ENCODE data around the gene C1orf87.

Gene C1orf87

GRCh38 chr1:60059468-60059867, 14.1 kb downstream of the C1orf87 start:
- DNase-seq (ENCODE audit: low spot score), result no peak

GRCh38 chr1:60055336-60055735, 18.2 kb downstream of the C1orf87 start:
- no peak for DNase-seq (ENCODE audit: low spot score)

DNA sequence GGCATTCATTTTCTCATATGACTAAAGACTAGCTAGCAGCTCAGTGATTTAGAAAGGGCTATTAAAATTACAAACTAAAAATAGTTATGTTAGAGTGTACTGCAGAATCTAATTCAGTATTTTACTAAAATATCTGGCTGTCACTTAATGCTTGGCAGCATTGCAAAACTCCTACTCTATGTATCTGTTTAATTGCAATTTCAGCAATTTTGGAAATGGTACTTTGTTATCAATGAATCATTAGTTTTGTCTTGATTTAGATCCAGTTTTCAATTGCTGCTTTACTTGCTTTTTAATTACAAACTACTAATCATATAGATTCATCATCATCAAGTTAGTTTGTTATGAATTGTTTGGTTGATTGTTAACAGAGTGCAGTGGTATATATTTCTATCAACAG, 19.2 kb downstream of the C1orf87 start:
- DNase-seq (ENCODE audit: low spot score), result no peak

- no peak for DNase-seq (ENCODE audit: low spot score)
Measured at GRCh38 chr1:60052601-60053000, 21.0 kb downstream of the C1orf87 start.

DNA sequence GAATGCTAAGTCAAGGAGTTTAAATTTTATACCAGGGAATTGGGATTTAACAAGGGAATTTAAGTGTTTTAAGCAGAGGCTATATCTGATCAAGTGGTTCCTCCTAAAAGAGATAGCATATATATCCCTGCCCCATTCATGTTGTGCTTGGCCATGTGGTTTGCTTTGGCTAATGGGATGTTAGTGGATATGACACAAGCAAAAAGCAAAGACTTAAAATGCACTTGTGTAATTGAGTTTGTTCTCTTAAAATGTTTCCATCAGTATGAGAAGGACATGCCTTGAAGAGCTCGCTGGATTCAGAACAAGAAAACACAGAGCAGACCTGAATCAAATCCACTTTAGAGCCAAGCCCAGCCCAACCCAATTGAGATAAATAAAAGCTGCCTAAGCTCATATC, 22.4 kb downstream of the C1orf87 start:
- no peak for DNase-seq (ENCODE audit: low spot score)

- no peak for DNase-seq (ENCODE audit: low spot score)
Measured at GRCh38 chr1:60049188-60049587, 24.4 kb downstream of the C1orf87 start.

GRCh38 chr1:60044881-60045280, 28.7 kb downstream of the C1orf87 start:
- no peak for DNase-seq (ENCODE audit: low spot score)

GRCh38 chr1:60041783-60042182, 31.8 kb downstream of the C1orf87 start:
- no peak for DNase-seq (ENCODE audit: low spot score)

- DNase-seq (ENCODE audit: low spot score), result no peak
Measured at GRCh38 chr1:60037669-60038068, 35.9 kb downstream of the C1orf87 start.

- peak; percentile 35 for DNase-seq (ENCODE audit: low spot score)
Measured at GRCh38 chr1:60036856-60037460, 36.6 kb downstream of the C1orf87 start.

DNA sequence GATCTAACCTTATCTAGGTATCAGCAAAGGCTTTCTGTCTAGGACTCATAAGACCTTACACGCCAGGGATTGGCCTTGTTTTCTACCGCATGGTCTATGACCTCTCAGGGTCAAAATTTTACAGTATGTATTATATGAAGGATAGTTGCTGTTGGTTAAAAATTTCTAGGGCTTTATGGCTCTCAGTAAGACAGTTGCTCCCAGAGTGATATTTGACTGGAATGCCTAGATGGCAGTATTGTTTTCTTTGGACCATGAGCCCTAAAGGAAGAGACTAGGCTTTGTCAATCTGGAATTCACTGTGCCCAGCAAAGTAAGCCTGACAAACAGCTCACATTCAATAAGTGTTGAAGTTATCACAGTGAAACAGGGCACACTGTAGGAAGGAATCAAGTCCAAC, 37.6 kb downstream of the C1orf87 start:
- DNase-seq (ENCODE audit: low spot score), result no peak

DNA sequence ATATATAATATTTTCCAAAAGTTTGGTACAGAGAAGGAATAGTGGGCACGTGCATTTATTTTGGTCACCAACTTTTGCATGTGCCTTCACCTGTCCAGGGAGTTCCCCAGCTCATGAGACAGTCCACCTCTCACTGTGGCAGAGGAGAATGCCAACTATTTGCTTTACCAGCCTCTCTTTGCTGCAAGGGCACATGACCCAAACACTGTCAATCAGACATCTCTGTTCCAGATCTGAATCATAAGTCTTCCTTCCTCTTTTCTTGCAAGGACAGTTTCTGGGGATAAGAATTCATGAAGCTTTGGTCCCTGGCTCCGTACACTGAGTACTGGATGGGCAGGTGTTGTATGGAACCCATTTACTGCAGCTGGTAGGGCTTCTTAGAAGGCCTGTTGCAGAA, 38.6 kb downstream of the C1orf87 start:
- DNase-seq (ENCODE audit: low spot score), result no peak

DNA sequence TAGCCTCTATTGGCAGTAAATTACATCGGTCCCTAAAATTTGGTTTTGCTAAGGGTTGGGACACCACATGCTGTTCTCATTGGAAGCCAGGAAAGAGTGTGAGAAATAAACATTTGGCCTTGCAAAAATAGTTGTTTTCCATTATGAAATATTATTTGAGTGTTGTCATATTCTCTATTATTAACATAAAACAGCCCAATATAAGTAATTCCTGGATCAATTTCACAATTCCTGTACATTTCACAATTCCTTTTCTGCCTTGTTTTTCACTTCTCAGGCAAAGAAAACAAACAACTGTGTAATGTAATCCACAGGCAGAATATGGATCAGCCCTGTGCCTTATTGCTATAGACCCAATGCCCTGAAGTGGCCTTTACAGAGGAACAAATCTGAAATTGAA, 40.5 kb downstream of the C1orf87 start:
- DNase-seq (ENCODE audit: low spot score), result no peak

- DNase-seq (ENCODE audit: low spot score), result no peak
Measured at GRCh38 chr1:60031146-60031545, 42.4 kb downstream of the C1orf87 start.

GRCh38 chr1:60025552-60025951, 48.0 kb downstream of the C1orf87 start:
- DNase-seq (ENCODE audit: low spot score), result no peak

DNA sequence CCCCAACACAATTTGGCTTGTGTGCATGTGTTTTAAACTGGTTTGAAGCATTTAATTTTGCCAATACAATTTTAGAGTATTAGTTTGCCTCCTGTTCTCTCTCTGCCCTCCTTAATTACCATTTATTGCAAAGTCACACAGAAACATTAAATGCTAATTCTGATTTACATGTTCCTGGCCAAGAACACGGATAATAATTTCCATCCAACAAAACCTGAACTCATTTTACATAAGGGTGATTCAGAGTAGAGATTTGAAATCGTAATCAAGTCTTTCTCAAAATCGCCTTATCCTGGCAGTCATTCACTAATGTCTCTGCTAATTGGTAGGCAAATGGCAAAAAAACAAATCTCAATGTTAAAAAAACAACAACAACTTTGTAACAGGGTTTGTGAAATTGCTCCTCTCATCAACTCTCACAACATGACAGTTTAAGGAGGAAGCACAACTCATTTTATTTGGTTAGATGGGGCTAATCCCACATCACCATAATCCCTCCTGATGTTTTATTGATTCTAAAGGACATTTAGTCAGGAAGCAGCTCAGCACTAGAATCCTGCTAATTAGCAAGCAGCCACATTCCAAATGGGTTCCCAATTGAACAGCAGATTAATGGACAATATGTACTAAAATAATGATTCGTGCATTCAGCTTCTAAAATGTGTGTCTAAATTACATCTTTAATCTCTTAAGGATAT, 55.9 kb downstream of the C1orf87 start:
- DNase-seq (ENCODE audit: low spot score), result no peak

GRCh38 chr1:60010690-60011089, 62.9 kb downstream of the C1orf87 start:
- no peak for DNase-seq (ENCODE audit: low spot score)

DNA sequence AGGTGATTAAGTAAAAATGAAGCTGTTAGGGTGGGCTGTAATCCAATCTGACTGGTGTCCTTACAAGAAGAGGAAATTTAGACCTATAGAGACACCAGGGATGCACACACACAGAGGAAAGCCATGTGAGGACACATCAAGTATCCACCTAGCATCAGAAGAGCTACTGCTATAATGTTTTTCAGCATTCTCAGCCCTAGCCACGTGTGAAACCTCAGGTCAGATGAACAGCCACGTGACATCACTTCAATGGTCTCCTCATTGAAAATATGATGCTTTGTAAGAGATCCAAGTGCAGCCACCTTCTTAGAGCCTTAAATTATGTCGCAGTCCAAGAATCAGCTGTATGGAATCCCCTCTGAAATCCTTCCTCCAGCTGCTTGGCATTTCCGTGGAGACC, 65.1 kb downstream of the C1orf87 start:
- DNase-seq (ENCODE audit: low spot score), result no peak

GRCh38 chr1:60000625-60001024, 72.9 kb downstream of the C1orf87 start:
- DNase-seq (ENCODE audit: low spot score), result no peak

GRCh38 chr1:59999746-60000145, 73.8 kb downstream of the C1orf87 start:
- DNase-seq (ENCODE audit: low spot score), result no peak

DNA sequence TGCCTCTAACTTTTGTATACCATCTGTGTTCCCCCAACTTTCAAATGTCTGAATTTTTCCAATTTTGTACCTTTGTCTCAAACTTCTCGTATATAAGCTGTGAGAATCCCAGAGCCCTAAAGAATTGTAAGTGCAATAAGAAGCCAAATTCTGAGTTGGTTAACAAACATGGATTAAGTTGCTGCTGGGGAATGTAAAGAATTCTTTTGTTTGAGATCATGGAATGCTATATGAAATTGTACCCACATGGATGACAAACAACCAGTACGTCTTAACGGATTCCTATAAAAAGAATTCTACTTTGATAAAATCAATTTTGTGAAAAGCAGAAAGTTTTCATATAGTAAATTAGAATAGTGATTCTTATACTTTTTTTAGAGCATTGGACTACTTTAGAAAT, 74.6 kb downstream of the C1orf87 start:
- no peak for DNase-seq (ENCODE audit: low spot score)

GRCh38 chr1:59997479-59998115, 76.0 kb downstream of the C1orf87 start:
- no peak for DNase-seq (ENCODE audit: low spot score)
